GM21723 (cell line): Measurements from ENCODE around the gene XBP1.
"Not testable (repeated sequence)": the region's sequence is repeated elsewhere in the genome, so short reads cannot be mapped to it uniquely, and the experiment has no call there.

Experiments
- ATAC-seq: cut with Tn5 transposase; IDR thresholded peaks from one replicate; pipeline ENCODE4 v1.9.1; 2021; ENCODE audit warnings: mild to moderate bottlenecking, moderate library complexity; ENCODE audit not compliant: unreplicated experiment

XBP1 gene

DNA sequence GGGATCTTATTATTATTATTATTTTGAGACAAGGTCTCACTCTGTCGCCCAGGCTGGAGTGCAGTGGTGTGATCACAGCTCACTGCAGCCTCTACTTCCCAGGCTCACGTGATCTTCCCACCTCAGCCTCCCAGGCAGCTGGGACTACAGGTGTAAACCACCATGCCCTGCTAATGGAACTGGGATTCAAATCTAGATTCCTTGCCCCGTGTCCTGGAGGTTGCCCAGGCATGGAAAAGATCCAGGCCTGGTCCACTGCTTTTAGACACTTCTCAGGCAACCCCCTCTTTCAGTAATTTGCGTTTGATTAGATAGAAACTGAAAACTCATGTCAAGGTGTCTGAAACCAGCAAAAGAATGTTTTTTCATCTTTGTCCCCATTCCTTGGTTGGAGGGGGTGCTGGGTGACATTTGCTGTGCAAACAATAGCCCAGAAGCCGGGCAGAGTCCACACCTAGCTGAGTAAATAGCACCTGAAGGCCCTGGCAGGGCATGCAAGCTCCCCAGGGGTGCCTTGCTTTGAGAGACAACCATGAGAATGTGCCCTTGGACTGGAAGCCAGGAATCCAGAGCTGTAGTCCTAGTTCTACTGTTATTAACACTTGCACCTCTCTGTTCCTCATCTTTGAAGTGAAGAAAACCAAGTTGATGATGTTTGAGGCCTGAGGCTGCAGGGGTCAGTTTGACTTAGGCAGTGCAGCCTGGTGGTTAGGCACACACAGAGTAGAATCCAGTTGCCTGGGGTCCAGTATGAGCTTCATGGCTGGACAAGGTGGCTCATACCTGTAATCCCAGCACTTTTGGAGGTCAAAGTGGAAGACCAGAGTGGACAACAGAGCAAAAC lies 19.1 kb upstream of the XBP1 start:
- peak; percentile 45 for ATAC-seq

DNA sequence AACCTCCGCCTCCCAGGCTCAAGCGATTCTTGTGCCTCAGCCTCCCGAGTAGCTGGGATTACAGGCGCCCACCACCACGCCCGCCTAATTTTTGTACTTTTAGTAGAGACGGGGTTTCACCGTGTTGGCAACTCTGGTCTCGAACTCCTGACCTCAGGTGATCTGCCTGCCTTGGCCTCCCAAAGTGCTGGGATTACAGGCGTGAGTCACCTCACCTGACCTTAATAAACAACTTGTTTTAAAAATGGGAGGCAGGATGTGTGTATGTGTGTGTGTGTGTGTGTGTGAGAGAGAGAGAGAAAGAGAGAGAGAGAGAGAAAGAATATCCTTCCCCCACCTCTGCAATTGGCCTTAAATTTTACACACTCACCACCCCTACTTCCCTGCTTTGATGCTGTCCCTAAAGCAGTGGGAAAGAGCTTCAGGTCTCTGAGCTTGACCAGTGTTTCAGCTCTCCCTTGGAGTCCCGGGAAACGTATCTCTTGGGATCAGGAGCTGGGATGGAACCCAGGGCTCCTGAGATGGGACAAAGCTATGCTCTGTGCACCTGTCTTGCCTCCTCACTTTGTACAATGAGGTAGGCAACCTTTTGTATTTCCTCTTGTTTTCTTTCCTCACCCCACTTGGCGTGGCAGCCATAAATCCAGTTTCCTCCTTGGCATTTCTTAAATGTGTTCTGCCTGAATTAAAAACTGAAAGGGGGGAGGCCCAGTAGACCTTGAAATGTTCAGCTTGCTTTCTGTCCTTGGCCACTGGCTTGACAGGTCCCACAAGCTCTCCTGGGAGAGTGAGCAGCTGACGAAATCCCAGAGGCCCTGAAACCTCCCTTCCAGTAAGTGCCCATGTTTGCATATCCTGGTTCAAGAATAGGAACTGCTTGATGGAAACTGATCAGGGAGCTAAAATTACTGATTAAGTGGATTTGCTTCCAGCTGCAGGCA lies 17.8 kb upstream of the XBP1 start:
- ATAC-seq: no peak

DNA sequence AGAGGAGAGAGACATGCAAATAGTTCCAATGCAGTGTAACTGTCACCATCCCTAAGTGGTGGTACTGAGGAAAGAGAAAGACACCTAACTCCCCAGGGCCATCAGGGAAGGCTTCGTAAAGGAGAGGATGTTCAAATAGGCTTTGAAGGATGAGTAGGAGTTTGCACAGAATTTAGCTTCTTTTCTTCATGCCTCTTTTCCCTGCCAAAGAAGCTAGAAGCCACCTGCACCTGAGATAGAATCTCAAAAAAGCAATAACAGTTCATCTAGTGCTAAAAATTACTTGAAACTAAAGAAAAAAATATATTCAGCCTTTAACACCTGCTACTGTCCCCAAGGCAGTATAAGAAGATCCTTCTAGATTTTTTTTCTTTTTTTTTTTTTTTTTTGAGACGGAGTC lies 16.7 kb upstream of the XBP1 start:
- ATAC-seq: no peak

DNA sequence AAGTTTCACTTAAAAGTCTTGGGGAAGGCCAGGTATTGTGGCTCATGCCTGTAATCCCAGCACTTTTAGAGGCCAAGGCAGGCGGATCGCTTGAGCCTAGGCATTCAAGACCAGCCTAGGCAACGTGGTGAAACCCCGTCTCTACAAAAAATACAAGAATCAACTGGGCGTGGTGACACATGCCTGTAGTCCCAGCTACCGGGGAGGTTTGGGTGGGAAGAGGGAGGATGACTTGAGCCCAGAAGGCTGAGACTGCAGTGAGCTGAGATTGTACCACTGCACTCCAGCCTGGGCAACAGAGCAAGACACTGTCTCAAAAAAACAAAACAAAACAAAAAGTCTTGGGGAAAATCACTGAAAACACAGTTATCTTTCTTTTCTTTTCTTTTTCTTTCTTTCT lies 15.4 kb upstream of the XBP1 start:
- ATAC-seq: no peak

DNA sequence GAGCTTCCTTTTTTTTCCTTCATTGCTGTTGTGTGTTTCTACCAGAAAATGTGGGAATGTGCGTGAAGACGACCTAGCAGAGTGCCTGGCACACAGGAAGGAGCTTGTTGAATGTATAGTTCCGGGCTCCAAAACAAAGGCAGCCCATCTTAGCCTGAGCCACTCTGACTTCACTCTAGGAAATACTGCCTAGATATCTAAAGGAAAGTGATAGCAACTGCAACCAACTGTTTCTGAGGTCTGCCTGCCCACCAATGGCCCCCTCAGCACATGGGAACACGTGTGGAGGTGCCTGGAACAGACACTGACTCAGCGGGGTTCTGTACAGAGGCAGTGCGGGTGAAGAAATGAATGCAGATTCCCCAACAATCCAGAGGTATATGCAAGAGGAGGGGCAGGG lies 14.7 kb upstream of the XBP1 start:
- no peak for ATAC-seq

DNA sequence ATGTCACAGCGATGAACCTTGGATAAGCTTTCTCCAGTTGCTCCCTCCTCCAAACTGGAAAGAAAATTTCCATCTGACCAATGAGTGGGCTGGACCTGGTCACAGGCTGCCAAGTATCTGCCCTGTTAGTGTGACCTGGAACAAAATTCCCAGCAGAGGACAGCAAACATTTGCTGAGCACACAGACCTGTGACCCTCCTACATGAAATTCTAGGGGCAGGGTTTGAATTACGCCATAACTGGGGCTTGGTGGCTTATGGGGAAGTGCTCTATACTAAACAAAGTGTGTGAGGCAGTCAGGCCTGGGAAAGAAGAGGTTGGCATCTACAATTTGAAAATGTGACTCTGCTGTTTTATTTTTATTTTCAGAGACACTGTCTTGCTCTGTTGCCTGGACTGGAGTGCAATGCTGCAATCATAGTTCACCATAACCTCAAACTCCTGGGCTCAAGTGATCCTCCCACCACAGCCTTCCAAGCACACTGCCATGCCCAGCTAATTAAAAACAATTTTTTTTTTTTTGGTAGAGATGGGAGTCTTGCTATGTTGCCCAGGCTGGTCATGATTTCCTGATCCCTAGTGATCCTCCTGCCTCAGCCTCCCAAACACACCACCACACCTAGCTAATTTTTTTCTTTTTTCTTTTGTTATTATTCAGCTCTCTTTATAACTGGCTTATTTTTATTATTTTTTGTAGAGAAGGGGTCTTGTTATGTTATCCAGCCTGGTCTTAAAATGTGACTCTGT lies 13.6 kb upstream of the XBP1 start:
- ATAC-seq: no peak

DNA sequence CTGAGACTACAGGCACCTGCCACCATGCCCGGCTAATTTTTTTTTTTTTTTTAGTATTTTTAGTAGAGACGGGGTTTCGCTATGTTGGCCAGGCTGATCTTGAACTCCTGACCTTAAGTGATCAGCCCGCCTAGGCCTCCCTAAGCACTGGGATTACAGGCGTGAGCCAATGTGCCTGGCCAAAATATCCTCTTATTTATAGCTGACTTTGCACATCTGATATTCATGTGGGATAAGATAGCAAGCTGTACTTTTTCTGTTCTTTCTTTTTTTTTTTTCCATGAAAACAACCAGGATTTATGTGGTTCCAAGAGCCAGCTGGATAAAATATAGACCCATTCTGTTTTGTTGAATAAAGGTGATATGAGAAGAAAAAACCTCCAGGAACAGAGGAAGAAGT lies 12.1 kb upstream of the XBP1 start:
- ATAC-seq: no peak

DNA sequence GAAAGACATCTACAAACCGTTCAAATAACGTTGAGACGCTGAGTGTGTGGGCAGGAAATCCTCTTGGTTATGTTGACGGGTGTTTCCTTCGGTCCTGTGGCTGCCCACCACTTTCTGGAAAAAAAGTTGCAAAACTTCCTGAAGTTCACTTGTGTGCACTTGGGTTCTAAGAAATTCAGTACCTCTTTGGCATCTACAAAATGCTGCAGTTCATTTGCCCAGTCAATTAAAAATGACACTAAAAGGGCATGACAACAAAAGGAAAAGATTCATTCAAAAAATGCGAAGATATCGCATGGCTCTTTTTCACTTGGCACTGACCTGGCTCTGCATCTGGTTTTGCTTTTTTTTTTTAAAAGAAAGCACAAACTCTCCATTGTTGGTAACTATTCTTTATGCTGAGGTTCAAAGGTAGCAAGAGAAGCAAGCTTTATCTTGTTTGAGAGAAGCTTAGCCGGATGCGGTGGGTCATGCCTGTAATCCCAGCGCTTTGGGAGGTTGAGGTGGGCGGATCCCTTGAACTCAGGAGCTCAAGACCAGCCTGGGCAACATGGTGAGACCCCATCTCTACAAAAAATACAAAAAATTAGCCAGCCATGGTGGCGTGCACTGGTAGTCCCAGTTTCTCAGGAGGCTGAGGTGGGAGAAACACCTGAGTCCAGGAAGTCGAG lies 10.6 kb upstream of the XBP1 start:
- no peak for ATAC-seq

DNA sequence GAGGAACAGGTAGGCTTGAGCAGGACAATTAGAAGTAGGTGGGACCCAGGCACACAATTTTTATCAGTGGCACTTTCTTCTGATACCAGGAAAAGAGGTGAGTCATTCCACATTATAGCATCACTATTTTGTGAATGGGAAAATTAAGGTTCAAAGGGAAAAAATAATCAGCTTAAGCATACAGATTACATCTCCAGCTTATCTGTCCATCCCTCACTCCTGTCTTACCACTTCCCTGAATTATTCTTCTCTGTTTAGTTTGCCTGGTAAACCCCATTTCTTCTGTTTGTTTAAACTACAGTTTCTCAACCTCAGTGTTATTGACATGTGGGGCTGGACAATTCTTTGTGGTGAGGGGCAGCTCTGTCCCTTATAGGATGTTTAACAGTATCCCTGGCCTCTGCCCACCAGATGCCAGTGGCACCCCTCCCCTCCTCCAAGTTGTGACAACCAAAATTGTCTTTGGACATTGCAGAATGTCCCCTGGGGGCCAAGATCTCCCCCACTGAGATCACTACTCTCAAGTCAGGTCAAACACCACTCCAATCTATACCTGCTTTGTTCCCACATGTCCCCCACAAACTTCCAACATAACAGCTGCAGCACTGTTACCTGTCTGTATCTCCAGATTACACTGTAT lies 8.5 kb upstream of the XBP1 start:
- no peak for ATAC-seq

DNA sequence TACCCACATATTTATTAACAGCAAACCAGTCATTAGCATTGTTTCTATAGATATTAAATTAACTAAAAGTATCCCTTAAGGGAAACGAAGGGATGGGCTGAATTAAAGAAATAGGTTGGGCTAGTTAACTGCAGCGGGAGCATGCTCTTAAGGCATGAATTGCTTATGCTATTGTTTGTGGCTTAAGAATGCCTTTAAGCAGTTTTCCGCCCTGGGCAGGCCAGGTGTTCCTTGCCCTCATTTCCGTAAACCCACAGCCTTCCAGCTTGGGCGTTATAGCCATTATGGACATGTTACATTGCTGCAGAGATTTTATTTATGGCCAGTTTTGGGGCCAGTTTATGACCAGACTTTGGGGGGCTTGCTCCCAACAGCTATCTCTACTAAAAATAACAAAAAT lies 5.1 kb upstream of the XBP1 start:
- ATAC-seq: not testable (repeated sequence)

DNA sequence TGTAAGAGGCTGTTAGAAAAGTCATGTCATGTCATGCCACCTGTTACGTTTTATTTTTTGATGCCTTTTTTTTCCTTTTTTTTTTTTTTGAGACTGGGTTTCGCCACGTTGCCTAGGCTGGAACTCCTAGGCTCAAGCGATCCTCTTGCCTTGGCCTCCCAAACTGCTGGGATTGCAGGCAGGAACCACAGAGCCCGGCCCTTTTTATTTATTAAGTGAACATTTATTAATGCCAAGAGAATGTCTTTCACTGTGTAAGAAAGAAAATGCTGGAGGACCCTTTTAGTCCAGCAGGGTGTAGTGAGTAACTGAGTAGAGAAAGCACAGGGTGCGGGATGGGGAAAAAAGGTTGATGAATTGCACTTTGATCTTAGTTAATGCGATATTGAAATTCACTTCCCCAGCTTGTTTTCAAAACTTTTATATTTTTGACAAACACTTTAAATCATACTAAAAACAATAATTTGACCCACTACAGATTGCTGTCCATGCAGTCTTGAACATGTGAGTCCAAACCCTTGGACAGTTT lies 2.3 kb upstream of the XBP1 start:
- ATAC-seq: no peak

DNA sequence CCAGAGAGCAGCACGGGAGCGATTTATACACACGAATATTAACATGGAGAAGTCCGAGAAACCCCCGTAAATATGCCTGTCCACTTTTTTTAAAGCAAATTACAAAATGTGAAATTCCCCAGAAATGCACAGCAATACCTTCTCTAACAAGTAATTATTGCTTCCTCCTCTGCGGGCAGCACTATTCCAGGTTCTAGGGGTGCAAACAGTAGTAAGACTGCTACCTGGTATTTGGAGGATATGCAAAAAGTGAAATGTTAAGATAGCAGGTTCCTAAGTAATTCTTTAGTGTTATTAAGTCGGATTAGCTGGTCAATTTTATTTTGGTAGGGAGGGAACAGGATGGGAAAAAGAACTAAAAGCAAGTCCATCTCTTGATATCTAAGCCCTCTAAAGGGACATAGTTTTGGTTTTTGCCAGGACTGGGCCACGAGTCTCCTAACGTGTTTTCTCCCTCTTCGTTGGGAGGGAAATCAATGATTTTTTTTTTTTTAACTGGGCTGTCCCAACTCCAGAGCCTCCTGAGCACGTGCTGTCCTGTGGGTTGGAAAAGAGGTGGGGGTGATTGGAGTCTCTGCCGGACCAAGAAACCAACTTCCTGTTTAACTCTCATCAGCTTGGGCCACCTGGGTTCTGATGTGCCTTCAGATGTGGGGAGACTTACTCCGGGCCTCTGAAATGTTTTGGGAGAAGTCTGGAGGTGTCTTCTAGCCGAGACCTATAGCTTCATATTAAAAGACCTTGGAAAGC lies 1.7 kb upstream of the XBP1 start:
- ATAC-seq: no peak

DNA sequence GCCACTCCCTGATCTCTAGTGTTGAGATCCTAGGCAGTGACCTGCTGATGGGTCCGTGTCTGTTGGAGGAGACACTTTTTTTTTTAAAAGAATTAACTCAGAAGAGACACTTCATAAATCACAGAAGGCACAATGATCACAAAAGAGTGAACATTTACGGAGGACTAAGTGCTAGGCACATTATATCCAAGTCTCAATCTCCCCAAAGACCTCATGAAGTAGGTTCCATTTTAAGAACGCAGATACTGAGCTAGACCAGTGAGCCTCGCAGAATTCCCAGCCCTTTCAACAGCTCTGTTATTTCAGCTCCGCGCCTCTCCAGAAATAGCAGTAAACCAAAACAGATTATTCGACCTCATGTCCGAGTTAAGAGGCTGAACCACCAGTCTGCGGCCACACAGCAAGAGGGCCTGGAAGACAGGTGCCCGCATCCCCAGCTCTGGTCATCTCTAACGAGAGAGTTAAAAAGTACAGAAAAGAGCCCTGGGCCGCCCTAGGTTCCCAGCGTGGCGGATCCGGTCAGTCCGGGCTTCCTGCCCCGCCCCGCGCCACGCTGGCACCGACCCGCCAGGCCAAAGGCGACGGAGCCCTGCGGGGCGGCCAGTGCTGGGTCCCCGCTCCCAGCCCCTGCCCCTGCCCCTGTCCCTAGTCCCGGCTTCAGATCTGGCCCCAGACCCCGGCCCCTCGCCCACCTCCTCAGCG lies 612 bp downstream of the XBP1 start:
- peak; percentile 37 for ATAC-seq

DNA sequence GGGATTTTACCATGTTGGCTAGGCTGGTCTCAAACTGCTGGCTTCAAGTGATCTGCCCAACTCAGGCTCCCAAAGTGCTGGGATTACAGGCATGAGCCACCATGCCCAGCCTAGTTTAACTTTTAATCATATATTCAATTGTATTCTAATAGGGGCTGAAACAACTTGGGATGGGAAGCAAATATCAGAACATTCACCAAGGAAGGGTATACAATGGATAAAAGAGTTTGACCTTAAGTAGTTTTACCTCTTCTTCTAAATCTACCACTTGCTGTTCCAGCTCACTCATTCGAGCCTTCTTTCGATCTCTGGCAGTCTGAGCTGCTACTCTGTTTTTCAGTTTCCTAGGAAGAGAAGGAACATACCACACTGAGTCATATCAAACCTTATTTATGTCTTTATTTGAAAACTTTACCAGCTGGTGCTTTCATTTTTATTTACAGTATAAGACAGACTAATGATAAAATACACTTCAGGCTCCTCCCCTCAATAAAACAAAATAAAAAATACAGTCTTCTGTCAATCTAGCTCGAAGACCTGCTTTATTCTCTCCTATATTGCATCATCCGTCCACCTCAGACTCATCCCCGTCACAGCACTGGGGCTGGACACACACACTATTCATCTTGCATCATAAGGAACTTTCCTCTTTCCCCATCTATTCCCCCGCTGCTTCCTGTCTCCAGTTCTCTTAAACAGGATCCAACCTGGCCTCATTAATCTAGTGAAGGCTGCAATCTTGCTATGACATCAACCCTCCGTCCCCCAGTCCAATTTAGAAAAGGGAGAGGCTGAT lies 1.4 kb downstream of the XBP1 start:
- no peak for ATAC-seq

DNA sequence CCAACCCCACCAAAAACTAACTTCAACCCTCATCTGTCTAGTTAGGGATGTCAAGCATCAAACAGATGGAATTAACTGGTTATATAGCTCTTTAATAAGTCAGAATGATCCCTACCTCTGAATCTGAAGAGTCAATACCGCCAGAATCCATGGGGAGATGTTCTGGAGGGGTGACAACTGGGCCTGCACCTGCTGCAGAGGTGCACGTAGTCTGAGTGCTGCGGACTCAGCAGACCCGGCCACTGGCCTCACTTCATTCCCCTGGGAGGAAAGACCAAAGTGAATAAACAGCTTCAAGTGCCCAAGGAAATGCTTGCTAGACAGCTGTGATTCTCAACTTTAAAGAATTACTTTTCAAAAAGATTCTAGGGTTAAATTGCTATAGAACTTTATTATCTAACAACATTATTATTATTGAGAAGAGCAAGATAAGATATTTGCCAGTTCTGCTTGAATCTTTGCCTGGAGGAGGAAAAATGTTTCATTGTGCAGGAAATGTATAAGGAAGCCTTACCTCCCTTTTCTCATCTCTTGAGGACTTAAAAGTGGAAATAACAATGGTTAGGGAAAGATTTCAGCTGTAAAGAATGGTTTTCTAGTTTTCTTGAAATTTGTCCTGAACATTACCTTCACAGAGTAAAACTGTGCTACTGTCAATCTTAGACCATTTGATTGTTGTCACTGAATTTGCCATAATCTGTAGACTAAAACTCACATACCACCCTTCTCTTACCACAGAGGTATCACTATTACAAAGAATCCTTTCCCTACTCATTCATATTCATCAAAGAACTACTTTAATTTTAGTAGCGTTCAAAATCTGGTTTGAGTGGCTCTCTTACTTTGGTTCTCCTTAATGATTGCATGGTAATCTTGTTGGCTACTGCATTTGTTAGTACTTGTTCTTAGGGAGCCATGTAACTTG lies 4.2 kb downstream of the XBP1 start:
- ATAC-seq: no peak

DNA sequence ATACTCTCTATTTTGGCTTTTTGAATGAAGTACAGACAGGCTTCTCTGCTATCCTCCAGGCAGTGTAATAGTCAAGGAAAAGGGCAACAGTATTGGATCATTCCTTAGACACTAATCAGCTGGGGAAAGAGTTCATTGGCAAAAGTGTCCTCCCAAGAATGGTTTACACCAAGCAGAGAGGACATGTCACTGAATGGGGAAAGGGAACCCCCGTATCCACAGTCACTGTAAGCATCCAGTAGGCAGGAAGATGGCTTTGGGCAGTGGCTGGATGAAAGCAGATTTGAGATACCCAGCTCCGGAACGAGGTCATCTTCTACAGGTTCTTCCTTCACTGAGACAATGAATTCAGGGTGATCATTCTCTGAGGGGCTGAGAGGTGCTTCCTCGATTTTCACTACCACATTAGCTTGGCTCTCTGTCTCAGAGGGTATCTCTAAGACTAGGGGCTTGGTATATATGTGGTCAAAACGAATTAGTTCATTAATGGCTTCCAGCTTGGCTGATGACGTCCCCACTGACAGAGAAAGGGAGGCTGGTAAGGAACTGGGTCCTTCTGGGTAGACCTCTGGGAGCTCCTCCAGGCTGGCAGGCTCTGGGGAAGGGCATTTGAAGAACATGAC lies 5.2 kb downstream of the XBP1 start:
- no peak for ATAC-seq
